22Rv1 (cell line): ENCODE measurements around the gene PIK3R3.

Experiments
- CTCF ChIP-seq: fragments of 450-650 bp; IDR thresholded peaks from 2 replicates; pipeline ENCODE4 v1.5.1; 2017; ENCODE audit warnings: mild to moderate bottlenecking
- ZFX ChIP-seq: fragments of 450-650 bp; IDR thresholded peaks from 2 replicates; pipeline ENCODE4 v1.6.1; 2017; ENCODE audit warnings: antibody characterized with exemption, borderline replicate concordance

DNA sequence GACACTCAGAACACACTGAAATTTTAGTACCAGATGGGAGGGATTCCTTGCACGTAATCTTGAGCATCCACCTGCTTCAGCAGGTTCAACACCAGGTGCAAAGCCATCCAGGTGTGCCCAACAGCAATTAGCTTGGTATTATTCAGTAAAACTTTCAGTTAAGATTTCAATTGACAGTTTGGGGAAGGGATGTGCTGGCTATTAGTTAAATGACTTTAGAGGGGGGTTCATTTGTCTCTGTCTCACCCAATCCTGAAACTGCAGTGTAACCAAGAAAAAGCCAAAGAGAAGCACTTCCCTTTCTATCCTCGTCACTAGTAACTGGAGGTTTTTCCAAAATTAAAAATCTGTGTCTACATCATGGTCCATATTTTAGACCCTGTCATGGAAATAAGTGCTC is 90.9 kb downstream of the PIK3R3 start:
- no peak for TF ChIP-seq CTCF
- no peak for TF ChIP-seq ZFX
